Measurements from ENCODE around the gene PEAK3. TPM values are rescaled to one million over a fixed set of nuclear protein-coding genes. Genes with fewer than 3 reads are reported as not detected.

Gene PEAK3
- total RNA-seq, 4 donors from 2014 or later = 1.2 to 5.8 (median 2.6) TPM

GRCh38 chr19:2242816-2243215, 39.2 kb downstream of the PEAK3 start:
- Histone ChIP-seq H3K27ac (peak overlapping the region in 3 of 4 donors; percentile 56 to 74 (median 74)), H3K4me3 (no peak overlapping the region), H3K36me3 (peaks cover 0 to 45% (median 0%) of the 10 kb centered on the region in 3 donors), H3K27me3 (no peaks in the 10 kb centered on the region), H3K4me1 (peaks cover 15 to 63% (median 35%) of the 10 kb centered on the region in 4 donors), H3K9me3 (no peaks in the 10 kb centered on the region)
- TF ChIP-seq CTCF (IDR thresholded peaks at IDR 0.05) = no peak
- TF ChIP-seq POLR2A (IDR thresholded peaks at IDR 0.05) = no peak
- DNase-seq = no peak

GRCh38 chr19:2242092-2242537, 39.9 kb downstream of the PEAK3 start:
- Histone ChIP-seq H3K27ac (peak overlapping the region in 3 of 4 donors; percentile 56 to 74 (median 74)), H3K4me1 (peaks cover 18 to 69% (median 38%) of the 10 kb centered on the region in 4 donors), H3K27me3 (no peaks in the 10 kb centered on the region), H3K4me3 (no peak overlapping the region), H3K36me3 (peaks cover 0 to 38% (median 0%) of the 10 kb centered on the region in 3 donors), H3K9me3 (no peaks in the 10 kb centered on the region)
- peak in 2 of 3 donors; percentile 77 to 88 for DNase-seq
- TF ChIP-seq CTCF (IDR thresholded peaks at IDR 0.05) = peak in 1 of 6 experiments; percentile 7
- TF ChIP-seq POLR2A (IDR thresholded peaks at IDR 0.05) = peak; percentile 62 to 73

- DNase-seq = no peak
- no peaks in the 10 kb centered on the region for H3K27me3 ChIP-seq
- H3K9me3 ChIP-seq = no peaks in the 10 kb centered on the region
- peak overlapping the region; percentile 8 to 74 (median 72) for H3K27ac ChIP-seq
- H3K4me3 ChIP-seq = peak overlapping the region in 2 of 4 donors; percentile 3 to 33
- peaks cover 0 to 29% (median 0%) of the 10 kb centered on the region in 3 donors for H3K36me3 ChIP-seq
- peaks cover 18 to 69% (median 38%) of the 10 kb centered on the region in 4 donors for H3K4me1 ChIP-seq
- TF ChIP-seq POLR2A (IDR thresholded peaks at IDR 0.05) (no peak), CTCF (IDR thresholded peaks at IDR 0.05) (peak in 1 of 6 experiments; percentile 2)
Measured at GRCh38 chr19:2240881-2241760, 40.9 kb downstream of the PEAK3 start.

GRCh38 chr19:2239771-2240770, 41.9 kb downstream of the PEAK3 start:
- peak overlapping the region; percentile 34 to 74 (median 72) for H3K27ac ChIP-seq
- peaks cover 18 to 71% (median 40%) of the 10 kb centered on the region in 4 donors for H3K4me1 ChIP-seq
- TF ChIP-seq POLR2A (IDR thresholded peaks at IDR 0.05) = no peak
- no peak for TF ChIP-seq CTCF (IDR thresholded peaks at IDR 0.05)
- H3K27me3 ChIP-seq = no peaks in the 10 kb centered on the region
- DNase-seq = peak in 2 of 3 donors; percentile 53 to 66
- no peaks in the 10 kb centered on the region for H3K9me3 ChIP-seq
- H3K36me3 ChIP-seq = peaks cover 0 to 18% (median 0%) of the 10 kb centered on the region in 3 donors
- peak overlapping the region; percentile 20 to 41 (median 30) for H3K4me3 ChIP-seq

GRCh38 chr19:2239173-2239572, 42.8 kb downstream of the PEAK3 start:
- Histone ChIP-seq H3K4me1 (peaks cover 17 to 78% (median 45%) of the 10 kb centered on the region in 4 donors), H3K36me3 (peaks cover 0 to 9% (median 0%) of the 10 kb centered on the region in 3 donors)

More at GRCh38 chr19:2239173-2239572, 42.8 kb downstream of the PEAK3 start:
- H3K27me3 ChIP-seq = no peaks in the 10 kb centered on the region
- H3K27ac ChIP-seq = peak overlapping the region in 1 of 4 donors; percentile 71
- no peak for TF ChIP-seq CTCF (IDR thresholded peaks at IDR 0.05)
- TF ChIP-seq POLR2A (IDR thresholded peaks at IDR 0.05) = no peak
- no peak for DNase-seq
- H3K9me3 ChIP-seq = no peaks in the 10 kb centered on the region
- peak overlapping the region in 1 of 4 donors; percentile 4 for H3K4me3 ChIP-seq
